Mesothelial cell of epicardium (in vitro differentiated cells): ENCODE results near the gene FHIT. TPM values are rescaled to one million over a fixed set of nuclear protein-coding genes. Genes with fewer than 3 reads are reported as not detected.

Source experiments
- DNase-seq, 2 experiments: peaks; one replicate each; pipeline ENCODE4 v3.0.0; 2021; ENCODE audit warnings: low spot score in 2 of 2; ENCODE audit not compliant: unreplicated experiment in 2 of 2
- H3K27ac Mint-ChIP-seq: 2 replicates; pipeline ENCODE4 v1.8.0; 2021; ENCODE audit warnings: mixed read lengths
- H3K27me3 Mint-ChIP-seq: 2 replicates; pipeline ENCODE4 v1.8.0; 2021; ENCODE audit warnings: low read depth, mixed read lengths
- H3K36me3 Mint-ChIP-seq: 2 replicates; pipeline ENCODE4 v1.8.0; 2021; ENCODE audit warnings: mixed read lengths
- H3K4me1 Mint-ChIP-seq: 2 replicates; pipeline ENCODE4 v1.8.0; 2021; ENCODE audit warnings: mixed read lengths
- H3K4me3 Mint-ChIP-seq: 2 replicates; pipeline ENCODE4 v1.8.0; 2021; ENCODE audit warnings: mild to moderate bottlenecking, moderate library complexity, mixed read lengths
- H3K9me3 Mint-ChIP-seq: 2 replicates; pipeline ENCODE4 v1.8.0; 2021; ENCODE audit warnings: mixed read lengths
- CTCF ChIP-seq: fragments of 200-600 bp; sonication (generic); IDR thresholded peaks from one replicate; pipeline ENCODE4 v1.5.0; 2021; ENCODE audit warnings: antibody characterized with exemption; ENCODE audit not compliant: unreplicated experiment
- total RNA-seq: library from RNA; stranded (reverse); gene quantifications from 3 replicates; pipeline ENCODE4 v1.2.1, GENCODE V29; 2021

FHIT gene
- total RNA-seq, 1 donor from 2014 or later: 10.7 TPM

GRCh38 chr3:60669636-60670035 lies 581.6 kb downstream of the FHIT start:
- peaks cover 7% of the 10 kb centered on the region for H3K36me3 Mint-ChIP-seq
- no peak for TF ChIP-seq CTCF
- H3K4me3 Mint-ChIP-seq: no peak overlapping the region
- no peak overlapping the region for H3K27ac Mint-ChIP-seq
- no peaks in the 10 kb centered on the region for H3K4me1 Mint-ChIP-seq
- H3K27me3 Mint-ChIP-seq: no peaks in the 10 kb centered on the region
- DNase-seq: no peak
- H3K9me3 Mint-ChIP-seq: peaks cover 37% of the 10 kb centered on the region

- DNase-seq: no peak
- Mint-ChIP-seq H3K4me3 (no peak overlapping the region), H3K9me3 (peaks cover 53% of the 10 kb centered on the region), H3K36me3 (peaks cover 12% of the 10 kb centered on the region), H3K4me1 (no peaks in the 10 kb centered on the region), H3K27ac (no peak overlapping the region), H3K27me3 (no peaks in the 10 kb centered on the region)
- TF ChIP-seq CTCF: no peak
Measured at GRCh38 chr3:60660026-60660425, 591.2 kb downstream of the FHIT start.

- Mint-ChIP-seq H3K36me3 (peaks cover 10% of the 10 kb centered on the region), H3K9me3 (peaks cover 49% of the 10 kb centered on the region), H3K4me1 (no peaks in the 10 kb centered on the region), H3K27ac (no peak overlapping the region), H3K27me3 (no peaks in the 10 kb centered on the region), H3K4me3 (no peak overlapping the region)
- no peak for DNase-seq
- TF ChIP-seq CTCF: no peak
Measured at GRCh38 chr3:60659098-60659497, 592.2 kb downstream of the FHIT start.

GRCh38 chr3:60657972-60658371 lies 593.3 kb downstream of the FHIT start:
- H3K4me3 Mint-ChIP-seq: no peak overlapping the region
- peaks cover 10% of the 10 kb centered on the region for H3K36me3 Mint-ChIP-seq
- no peak for DNase-seq
- H3K27me3 Mint-ChIP-seq: no peaks in the 10 kb centered on the region
- no peak overlapping the region for H3K27ac Mint-ChIP-seq
- TF ChIP-seq CTCF: no peak
- no peaks in the 10 kb centered on the region for H3K4me1 Mint-ChIP-seq
- H3K9me3 Mint-ChIP-seq: peaks cover 43% of the 10 kb centered on the region

- no peak for DNase-seq
- no peak for TF ChIP-seq CTCF
- no peak overlapping the region for H3K4me3 Mint-ChIP-seq
- no peaks in the 10 kb centered on the region for H3K36me3 Mint-ChIP-seq
- H3K27ac Mint-ChIP-seq: no peak overlapping the region
- peaks cover 1% of the 10 kb centered on the region for H3K9me3 Mint-ChIP-seq
- peaks cover under 1% of the 10 kb centered on the region for H3K27me3 Mint-ChIP-seq
- H3K4me1 Mint-ChIP-seq: no peaks in the 10 kb centered on the region
Measured at GRCh38 chr3:60652829-60653228, 598.4 kb downstream of the FHIT start.

- no peaks in the 10 kb centered on the region for H3K4me1 Mint-ChIP-seq
- DNase-seq: no peak
- peaks cover 2% of the 10 kb centered on the region for H3K27me3 Mint-ChIP-seq
- no peak overlapping the region for H3K27ac Mint-ChIP-seq
- no peaks in the 10 kb centered on the region for H3K9me3 Mint-ChIP-seq
- no peaks in the 10 kb centered on the region for H3K36me3 Mint-ChIP-seq
- TF ChIP-seq CTCF: no peak
- no peak overlapping the region for H3K4me3 Mint-ChIP-seq
Measured at GRCh38 chr3:60651799-60652198, 599.5 kb downstream of the FHIT start.
